ENCODE results near the gene DET1. TPM values are rescaled to one million over a fixed set of nuclear protein-coding genes. Genes with fewer than 3 reads are reported as not detected.
A peak's percentile ranks its signal among the peaks of the same experiment; 100 is the strongest.

Gene DET1
- total RNA-seq, 1 donor from 2014 or later: 12.1 TPM

DNA sequence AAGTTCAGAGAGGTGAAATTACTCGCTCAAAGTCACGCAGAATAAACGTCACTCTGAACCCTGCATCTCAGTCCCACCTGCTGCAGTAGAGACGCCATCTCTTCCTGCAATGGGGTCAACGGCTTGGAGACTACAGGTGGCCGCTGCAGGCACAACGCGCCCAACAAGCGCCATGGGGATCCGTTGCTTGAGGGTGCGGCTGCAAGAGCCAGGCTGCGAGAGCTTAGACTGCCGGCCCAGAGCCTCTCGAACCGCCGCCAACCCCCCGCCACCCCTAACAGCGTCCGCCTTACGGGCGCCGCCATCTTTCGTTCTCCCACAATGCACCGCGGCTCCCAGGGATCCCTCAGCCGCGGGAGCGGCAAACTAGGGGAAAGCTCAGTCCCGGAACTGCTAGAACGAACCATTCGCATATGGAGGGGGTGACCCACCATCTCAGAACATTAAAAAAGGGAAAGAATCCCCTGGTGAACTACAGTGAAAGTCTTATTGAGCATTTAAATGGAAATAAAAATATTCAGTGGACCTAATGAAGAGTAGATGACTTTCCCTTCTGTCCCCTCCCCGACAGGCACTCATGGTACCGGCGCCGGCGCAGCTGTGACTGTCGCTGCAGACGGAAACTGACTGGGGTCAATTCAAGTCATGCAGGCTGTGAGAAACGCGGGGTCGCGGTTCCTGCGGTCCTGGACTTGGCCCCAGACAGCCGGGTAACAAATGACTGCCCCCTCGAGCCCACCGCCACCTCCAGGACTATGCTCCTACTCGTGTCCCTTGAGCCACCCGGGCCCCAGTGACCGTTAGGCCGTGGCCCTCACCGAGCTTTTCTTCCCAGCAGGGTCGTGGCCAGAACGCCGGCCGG lies 79.2 kb downstream of the DET1 start, which contains the start of the genes MRPL46 and MRPS11:
MRPL46 (minus strand) TSS at position 316 of the 862 bp plus-strand sequence; CDS start at position 305, 11 bp downstream.
MRPS11 (plus strand) TSS at position 636 of the 862 bp plus-strand sequence; CDS start at position 646, 10 bp downstream.
- peak; percentile 97 for DNase-seq

DNA sequence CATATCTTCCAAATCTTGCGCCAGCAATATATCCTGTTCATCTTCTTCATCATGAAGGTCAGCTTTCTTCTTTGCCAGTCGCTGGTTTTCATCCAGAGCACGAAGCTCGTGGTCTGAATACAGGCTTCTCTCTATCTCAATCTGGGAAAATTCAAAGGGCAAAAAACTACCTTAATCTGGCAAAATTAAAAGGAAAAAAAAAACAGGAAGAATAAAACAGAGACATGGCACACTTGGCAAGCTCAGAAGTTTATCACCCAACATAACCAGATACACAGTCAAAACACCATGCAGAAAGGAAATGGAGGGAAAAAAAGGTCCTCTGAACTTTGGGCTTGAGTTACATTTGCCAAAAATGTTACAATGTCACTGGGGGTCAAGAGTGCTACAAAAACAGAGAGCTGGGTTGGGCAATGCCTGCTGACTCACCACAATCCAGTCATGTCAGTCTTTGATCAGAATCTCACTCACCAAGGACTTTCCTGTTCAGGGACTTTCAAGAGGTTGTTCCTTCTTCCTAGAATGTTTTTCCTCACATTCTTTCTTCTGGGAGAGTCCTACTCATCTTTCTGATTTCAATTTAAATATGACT lies 80.8 kb downstream of the DET1 start:
- no peak for DNase-seq

- no peak for DNase-seq
Observed at GRCh38 chr15:88463870-88464532, 82.5 kb downstream of the DET1 start.

Small RNAs within 50 kb of the gene (small RNA-seq; reads per million reads assigned to genes)
- gene AC013489.2 (ENCODE audit: low replicate concordance): not detected

Other genes starting within 250 kb of the DET1 start
- gene MRPL46, start 79.3 kb downstream of the DET1 start, total RNA-seq: 25.2 TPM
- gene MRPS11, start 79.0 kb downstream of the DET1 start, total RNA-seq: 21.8 TPM
- gene AEN, start 74.7 kb upstream of the DET1 start, total RNA-seq: 8.1 TPM
- gene ISG20, start 92.3 kb upstream of the DET1 start, total RNA-seq: 5.1 TPM

Measured in tongue (tissue), 3 donors.